Transverse colon (tissue), 4 donors: ENCODE measurements around the gene SLC25A41. TPM values are rescaled to one million over a fixed set of nuclear protein-coding genes. Genes with fewer than 3 reads are reported as not detected.

Experiments used
- DNase-seq: peaks from one replicate; pipeline ENCODE4 v3.0.0-alpha.2; 2019
- H3K27ac ChIP-seq, 4 donors: fragments of 200-600 bp; sonication (generic); 2 replicates each; pipeline ENCODE4 v1.5.1; 2016 to 2018; ENCODE audit warnings: inconsistent platforms in 4 of 4
- H3K27me3 ChIP-seq: fragments of 200-600 bp; sonication (generic); 2 replicates; pipeline ENCODE4 v1.5.1; 2017; ENCODE audit warnings: inconsistent platforms
- H3K36me3 ChIP-seq, 4 donors: fragments of 200-600 bp; sonication (generic); 2 replicates each; pipeline ENCODE4 v1.5.1; 2017 to 2019; ENCODE audit warnings: inconsistent platforms in 4 of 4
- H3K4me1 ChIP-seq, 4 donors: fragments of 200-600 bp; sonication (generic); 2 replicates each; pipeline ENCODE4 v1.5.1; 2017 to 2020; ENCODE audit warnings: inconsistent platforms in 4 of 4
- H3K4me3 ChIP-seq, 4 donors: fragments of 200-600 bp; sonication (generic); 1 replicate in 1 of 4; 2 replicates in 3 of 4; pipeline versions ENCODE4 v1.5.1 to v1.6.1; 2017 to 2019; ENCODE audit warnings: inconsistent platforms in 4 of 4
- H3K9me3 ChIP-seq, 2 donors: fragments of 200-600 bp; sonication (generic); 2 replicates each; pipeline ENCODE4 v1.5.1; 2017 to 2019; ENCODE audit warnings: inconsistent platforms in 2 of 2
- EP300 ChIP-seq: sonication (generic); formaldehyde crosslinking; IDR thresholded peaks from one replicate; pipeline ENCODE4 v1.6.1; 2017; ENCODE audit warnings: antibody characterized with exemption, low read depth
- POLR2A ChIP-seq: fragments of 450-650 bp; IDR thresholded peaks from one replicate; pipeline ENCODE4 v1.6.1; 2016; ENCODE audit warnings: antibody characterized with exemption, mild to moderate bottlenecking, moderate library complexity
- POLR2AphosphoS5 ChIP-seq, 3 donors: sonication (generic); formaldehyde crosslinking; IDR thresholded peaks; one replicate each; pipeline ENCODE4 v1.6.1; 2016; ENCODE audit warnings: antibody characterized with exemption in 3 of 3
- WGBS, 2 donors: methylation state at CpG; one replicate each; pipeline ENCODE4 v1.1.5; 2018; ENCODE audit warnings: low coverage in 1 of 2; 5-methylcytosine and 5-hydroxymethylcytosine counted together
- in situ Hi-C, 4 donors: fragments of 200-750 bp; cut with MboI; loops; one replicate each; pipeline versions ENCODE4 v1.15.0 to v1.15.1; 2017; ENCODE audit warnings: low sequenced_read_pairs in 3 of 4, low pct_ligation_motif_present in 1 of 4, low pct_unique_long_range_greater_than_20kb in 1 of 4
- intact Hi-C: fragments of 100-400 bp; cut with DNase I; formaldehyde crosslinking; loops from one replicate; pipeline ENCODE4 v1.15.1; 2023; ENCODE audit warnings: low total_unique reads
- total RNA-seq, 4 donors: library from RNA; depleted of rRNA; stranded (reverse); fragments of >200 nt; gene quantifications; one replicate each; pipeline ENCODE4 v1.1.0, GENCODE V29; 2016
- TF ChIP-seq, protein P1 (sequence below), 5 experiments: fragments of 200-600 bp in 3 of 5; fragments of 450-650 bp in 2 of 5; sonication (generic) in 3 of 5; IDR thresholded peaks; 1 replicate in 2 of 5; 2 replicates in 3 of 5; pipeline ENCODE4 v1.5.1; 2016 to 2017; ENCODE audit warnings: antibody characterized with exemption in 5 of 5, inconsistent platforms in 3 of 5, mild to moderate bottlenecking in 2 of 5, moderate library complexity in 1 of 5

Gene SLC25A41
- total RNA-seq, 4 donors from 2014 or later: 0.32 TPM; not detected in 3

GRCh38 chr19:6466526-6467248, 33.1 kb upstream of the SLC25A41 start:
- Histone ChIP-seq H3K27me3 (peaks cover 15% of the 10 kb centered on the region), H3K9me3 (no peaks in the 10 kb centered on the region), H3K4me3 (no peak overlapping the region), H3K36me3 (peaks cover 0 to 5% (median 0%) of the 10 kb centered on the region in 4 donors), H3K27ac (no peak overlapping the region), H3K4me1 (peaks cover 0 to 17% (median 11%) of the 10 kb centered on the region in 4 donors)
- intact Hi-C loops: no loop called here
- 50 to 90% methylated on average over 2 to 21 of the region's 21 CpGs for WGBS, 2 donors
- in situ Hi-C loops: no loop called here
- no peak for DNase-seq
- no peak for TF ChIP-seq POLR2A
- no peak for TF ChIP-seq POLR2AphosphoS5 (IDR thresholded peaks at IDR 0.05)
- TF ChIP-seq, protein P1, sequence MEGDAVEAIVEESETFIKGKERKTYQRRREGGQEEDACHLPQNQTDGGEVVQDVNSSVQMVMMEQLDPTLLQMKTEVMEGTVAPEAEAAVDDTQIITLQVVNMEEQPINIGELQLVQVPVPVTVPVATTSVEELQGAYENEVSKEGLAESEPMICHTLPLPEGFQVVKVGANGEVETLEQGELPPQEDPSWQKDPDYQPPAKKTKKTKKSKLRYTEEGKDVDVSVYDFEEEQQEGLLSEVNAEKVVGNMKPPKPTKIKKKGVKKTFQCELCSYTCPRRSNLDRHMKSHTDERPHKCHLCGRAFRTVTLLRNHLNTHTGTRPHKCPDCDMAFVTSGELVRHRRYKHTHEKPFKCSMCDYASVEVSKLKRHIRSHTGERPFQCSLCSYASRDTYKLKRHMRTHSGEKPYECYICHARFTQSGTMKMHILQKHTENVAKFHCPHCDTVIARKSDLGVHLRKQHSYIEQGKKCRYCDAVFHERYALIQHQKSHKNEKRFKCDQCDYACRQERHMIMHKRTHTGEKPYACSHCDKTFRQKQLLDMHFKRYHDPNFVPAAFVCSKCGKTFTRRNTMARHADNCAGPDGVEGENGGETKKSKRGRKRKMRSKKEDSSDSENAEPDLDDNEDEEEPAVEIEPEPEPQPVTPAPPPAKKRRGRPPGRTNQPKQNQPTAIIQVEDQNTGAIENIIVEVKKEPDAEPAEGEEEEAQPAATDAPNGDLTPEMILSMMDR (IDR thresholded peaks at IDR 0.05): no peak

DNA sequence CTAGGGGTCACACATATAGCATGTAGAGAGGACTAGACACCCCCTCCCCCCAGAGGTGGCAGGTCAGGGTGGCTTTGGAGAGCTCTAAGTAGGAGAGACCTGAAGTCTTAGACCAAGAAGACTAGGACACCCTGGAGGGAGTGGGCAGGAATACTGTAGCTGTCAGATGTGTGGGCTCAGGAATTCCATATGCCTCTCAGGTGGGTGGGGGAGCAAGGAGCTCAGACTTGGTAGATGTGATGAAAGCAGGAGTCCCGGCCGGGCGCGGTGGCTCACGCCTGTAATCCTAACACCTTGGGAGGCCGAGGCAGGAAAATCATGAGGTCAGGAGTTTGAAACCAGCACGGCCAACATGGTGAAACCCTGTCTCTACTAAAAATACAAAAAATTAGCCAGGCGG, 32.1 kb upstream of the SLC25A41 start:
- Histone ChIP-seq H3K9me3 (no peaks in the 10 kb centered on the region), H3K27ac (no peak overlapping the region), H3K4me1 (peaks cover 0 to 19% (median 13%) of the 10 kb centered on the region in 4 donors), H3K36me3 (peaks cover 0 to 5% (median 0%) of the 10 kb centered on the region in 4 donors), H3K4me3 (peak overlapping the region in 1 of 4 donors; percentile 56), H3K27me3 (peaks cover 15% of the 10 kb centered on the region)
- in situ Hi-C loops (no loop called here), intact Hi-C loops (no loop called here)
- 88% methylated on average over 8 of the region's 8 CpGs; no CpG with 5 or more reads in 1 of the 2 donors for WGBS, 2 donors
- TF ChIP-seq POLR2AphosphoS5 (IDR thresholded peaks at IDR 0.05) (no peak), EP300 (no peak), POLR2A (no peak)
- TF ChIP-seq, protein P1 (IDR thresholded peaks at IDR 0.05): no peak
- DNase-seq: no peak

DNA sequence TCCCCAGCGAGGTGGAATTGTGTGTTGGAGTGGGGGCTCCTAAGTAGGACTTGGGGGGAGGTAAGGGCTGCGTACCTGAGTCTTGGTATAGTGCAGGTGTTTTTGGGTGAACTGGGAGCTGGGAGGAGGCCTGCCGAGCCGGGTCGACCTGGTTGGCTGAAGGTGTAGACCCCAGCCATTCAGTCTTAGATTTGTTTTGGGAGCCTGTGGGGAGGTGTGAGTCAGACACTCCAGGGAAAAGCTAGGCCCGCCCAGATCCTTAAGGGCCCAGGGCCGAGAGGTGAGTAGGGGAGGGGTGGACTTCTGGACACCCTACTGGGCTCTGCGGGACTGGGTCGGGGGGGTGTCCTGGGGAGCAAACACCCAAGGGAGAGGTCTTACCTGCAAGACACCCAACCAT, 31.4 kb upstream of the SLC25A41 start:
- Histone ChIP-seq H3K27me3 (peaks cover 15% of the 10 kb centered on the region), H3K27ac (peak overlapping the region; percentile 83 to 89 (median 86)), H3K9me3 (no peaks in the 10 kb centered on the region), H3K4me1 (peaks cover 0 to 21% (median 14%) of the 10 kb centered on the region in 4 donors), H3K36me3 (peaks cover 0 to 5% (median 0%) of the 10 kb centered on the region in 4 donors), H3K4me3 (peak overlapping the region; percentile 25 to 57 (median 52))
- peak; percentile 35 for DNase-seq
- TF ChIP-seq POLR2AphosphoS5 (IDR thresholded peaks at IDR 0.05): no peak
- no peak for TF ChIP-seq EP300
- no peak for TF ChIP-seq POLR2A
- TF ChIP-seq, protein P1 (IDR thresholded peaks at IDR 0.05): no peak
- intact Hi-C loops: no loop called here
- 20 to 32% methylated on average over 1 to 9 of the region's 9 CpGs for WGBS, 2 donors
- in situ Hi-C loops: no loop called here

GRCh38 chr19:6464070-6464873, 30.7 kb upstream of the SLC25A41 start, which contains the start of gene CRB3:
CRB3 (plus strand) TSS chr19:6464271; CDS start chr19:6464702, 431 bp downstream.
- peak; percentile 97 for DNase-seq
- Histone ChIP-seq H3K27me3 (peaks cover 15% of the 10 kb centered on the region), H3K4me1 (peaks cover 0 to 21% (median 14%) of the 10 kb centered on the region in 4 donors), H3K36me3 (peaks cover 0 to 5% (median 0%) of the 10 kb centered on the region in 4 donors), H3K4me3 (peak within 1 kb of the TSS; percentile 25 to 57 (median 52)), H3K27ac (peak within 1 kb of the TSS; percentile 83 to 89 (median 86)), H3K9me3 (no peaks in the 10 kb centered on the region)
- in situ Hi-C loops (no loop called here), intact Hi-C loops (loop anchor here (5.0 kb wide), 1 partner anchor 1408 kb away; the partner anchor contains the start of gene PRR36)
- WGBS, 2 donors: 7 to 8% methylated on average over 3 to 61 of the region's 65 CpGs
- TF ChIP-seq, protein P1 (IDR thresholded peaks at IDR 0.05): no peak
- TF ChIP-seq POLR2AphosphoS5 (IDR thresholded peaks at IDR 0.05) (peak; percentile 71 to 90 (median 76)), POLR2A (peak; percentile 84)
